Smooth muscle cell (in vitro differentiated cells): ENCODE measurements around the gene ARHGAP11A. TPM values are rescaled to one million over a fixed set of nuclear protein-coding genes. Genes with fewer than 3 reads are reported as not detected.

ENCODE experiments used
- DNase-seq: peaks from one replicate; lab custom pipeline; 2025; ENCODE audit not compliant: unreplicated experiment; lab: John Stamatoyannopoulos, UW
- H2AFZ ChIP-seq: fragments of 200-600 bp; sonication (generic); 2 replicates; pipeline ENCODE4 v1.6.0; 2016; ENCODE audit warnings: antibody characterized with exemption, low read depth, mild to moderate bottlenecking
- H3F3A ChIP-seq: fragments of 200-600 bp; sonication (generic); 2 replicates; pipeline ENCODE4 v1.6.0; 2017; ENCODE audit warnings: antibody characterized with exemption, low read depth
- H3K27ac ChIP-seq: fragments of 200-600 bp; sonication (generic); 2 replicates; pipeline ENCODE4 v1.5.1; 2016; ENCODE audit warnings: low read depth, mild to moderate bottlenecking
- H3K27me3 ChIP-seq: fragments of 200-600 bp; sonication (generic); 2 replicates; pipeline ENCODE4 v1.6.1; 2016; ENCODE audit warnings: low read depth, mild to moderate bottlenecking
- H3K36me3 ChIP-seq: fragments of 200-600 bp; sonication (generic); 2 replicates; pipeline ENCODE4 v1.5.1; 2016; ENCODE audit warnings: low read depth
- H3K4me1 ChIP-seq: fragments of 200-600 bp; sonication (generic); 2 replicates; pipeline ENCODE4 v1.5.1; 2016; ENCODE audit warnings: low read depth
- H3K4me2 ChIP-seq: fragments of 200-600 bp; sonication (generic); 2 replicates; pipeline ENCODE4 v1.6.0; 2016; ENCODE audit warnings: mild to moderate bottlenecking
- H3K4me3 ChIP-seq: fragments of 200-600 bp; sonication (generic); 2 replicates; pipeline ENCODE4 v1.5.1; 2016; ENCODE audit warnings: mild to moderate bottlenecking
- H3K79me2 ChIP-seq: fragments of 200-600 bp; sonication (generic); 2 replicates; pipeline ENCODE4 v1.6.0; 2016; ENCODE audit warnings: low read depth, mild to moderate bottlenecking
- H3K9ac ChIP-seq: fragments of 200-600 bp; sonication (generic); 2 replicates; pipeline ENCODE4 v1.6.0; 2016; ENCODE audit warnings: low read depth
- H3K9me3 ChIP-seq: fragments of 200-600 bp; sonication (generic); replicated peaks from 2 replicates; pipeline ENCODE4 v1.5.1; 2016; ENCODE audit warnings: low read depth
- H4K20me1 ChIP-seq: fragments of 200-600 bp; sonication (generic); 2 replicates; pipeline ENCODE4 v1.6.0; 2016; ENCODE audit warnings: low read depth
- WGBS: methylation state at CpG from one replicate; pipeline ENCODE4 v1.1.7; 2016; ENCODE audit warnings: low lambda C conversion rate; 5-methylcytosine and 5-hydroxymethylcytosine counted together
- polyA plus RNA-seq: library from polyadenylated mRNA; unstranded; fragments of >200 nt; fragmentation: Nextera tagmentation; extraction: Ambion mirVana; gene quantifications from 2 replicates; pipeline ENCODE4 v1.2.1, GENCODE V29; 2016
- total RNA-seq: library from RNA; depleted of rRNA; stranded (reverse); fragments of >200 nt; gene quantifications from 2 replicates; pipeline ENCODE4 v1.2.3, GENCODE V29; 2014
- TF ChIP-seq, protein P1 (sequence below): fragments of 200-600 bp; sonication (generic); IDR thresholded peaks from 2 replicates; pipeline ENCODE4 v1.5.1; 2017; ENCODE audit warnings: borderline replicate concordance, mild to moderate bottlenecking, antibody characterized with exemption; ENCODE audit not compliant: insufficient read depth, poor library complexity, severe bottlenecking

The ARHGAP11A gene
- total and polyA plus RNA-seq, 2 experiments from 2014 or later: 7.8 to 9.1 TPM

DNA sequence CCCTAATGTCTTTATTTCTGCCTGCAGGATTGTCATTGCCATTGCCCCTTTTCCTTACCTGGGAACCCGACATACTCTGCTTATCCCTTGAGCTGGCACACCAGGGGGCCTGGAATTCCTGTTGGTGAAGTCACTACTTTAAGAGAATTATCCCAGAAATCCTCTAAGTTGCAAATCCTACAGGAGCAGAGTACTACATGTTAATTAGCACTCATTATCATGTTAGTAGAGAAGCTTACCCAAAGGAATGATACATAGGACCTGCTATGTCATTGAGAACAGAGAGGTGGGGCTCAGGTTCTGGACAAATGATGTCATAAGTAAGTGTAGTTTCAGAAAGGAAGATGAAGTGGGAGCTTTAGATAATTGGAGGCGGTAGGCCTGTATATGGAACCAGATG lies 53.6 kb downstream of the ARHGAP11A start:
- H3K27me3 ChIP-seq: no peaks in the 10 kb centered on the region
- H4K20me1 ChIP-seq: no peaks in the 10 kb centered on the region
- DNase-seq: no peak
- H3K36me3 ChIP-seq: no peaks in the 10 kb centered on the region
- H3K4me2 ChIP-seq: no peak overlapping the region
- H3K4me3 ChIP-seq: no peak overlapping the region
- TF ChIP-seq, protein P1, sequence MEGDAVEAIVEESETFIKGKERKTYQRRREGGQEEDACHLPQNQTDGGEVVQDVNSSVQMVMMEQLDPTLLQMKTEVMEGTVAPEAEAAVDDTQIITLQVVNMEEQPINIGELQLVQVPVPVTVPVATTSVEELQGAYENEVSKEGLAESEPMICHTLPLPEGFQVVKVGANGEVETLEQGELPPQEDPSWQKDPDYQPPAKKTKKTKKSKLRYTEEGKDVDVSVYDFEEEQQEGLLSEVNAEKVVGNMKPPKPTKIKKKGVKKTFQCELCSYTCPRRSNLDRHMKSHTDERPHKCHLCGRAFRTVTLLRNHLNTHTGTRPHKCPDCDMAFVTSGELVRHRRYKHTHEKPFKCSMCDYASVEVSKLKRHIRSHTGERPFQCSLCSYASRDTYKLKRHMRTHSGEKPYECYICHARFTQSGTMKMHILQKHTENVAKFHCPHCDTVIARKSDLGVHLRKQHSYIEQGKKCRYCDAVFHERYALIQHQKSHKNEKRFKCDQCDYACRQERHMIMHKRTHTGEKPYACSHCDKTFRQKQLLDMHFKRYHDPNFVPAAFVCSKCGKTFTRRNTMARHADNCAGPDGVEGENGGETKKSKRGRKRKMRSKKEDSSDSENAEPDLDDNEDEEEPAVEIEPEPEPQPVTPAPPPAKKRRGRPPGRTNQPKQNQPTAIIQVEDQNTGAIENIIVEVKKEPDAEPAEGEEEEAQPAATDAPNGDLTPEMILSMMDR: no peak
- H3K79me2 ChIP-seq: no peaks in the 10 kb centered on the region
- WGBS: 46% methylated on average over 2 of the region's 2 CpGs
- H3K9ac ChIP-seq: no peak overlapping the region
- no peaks in the 10 kb centered on the region for H3K9me3 ChIP-seq
- peaks cover 17% of the 10 kb centered on the region for H3K4me1 ChIP-seq
- H2AFZ ChIP-seq: no peak overlapping the region
- H3F3A ChIP-seq: no peaks in the 10 kb centered on the region
- H3K27ac ChIP-seq: no peak overlapping the region

DNA sequence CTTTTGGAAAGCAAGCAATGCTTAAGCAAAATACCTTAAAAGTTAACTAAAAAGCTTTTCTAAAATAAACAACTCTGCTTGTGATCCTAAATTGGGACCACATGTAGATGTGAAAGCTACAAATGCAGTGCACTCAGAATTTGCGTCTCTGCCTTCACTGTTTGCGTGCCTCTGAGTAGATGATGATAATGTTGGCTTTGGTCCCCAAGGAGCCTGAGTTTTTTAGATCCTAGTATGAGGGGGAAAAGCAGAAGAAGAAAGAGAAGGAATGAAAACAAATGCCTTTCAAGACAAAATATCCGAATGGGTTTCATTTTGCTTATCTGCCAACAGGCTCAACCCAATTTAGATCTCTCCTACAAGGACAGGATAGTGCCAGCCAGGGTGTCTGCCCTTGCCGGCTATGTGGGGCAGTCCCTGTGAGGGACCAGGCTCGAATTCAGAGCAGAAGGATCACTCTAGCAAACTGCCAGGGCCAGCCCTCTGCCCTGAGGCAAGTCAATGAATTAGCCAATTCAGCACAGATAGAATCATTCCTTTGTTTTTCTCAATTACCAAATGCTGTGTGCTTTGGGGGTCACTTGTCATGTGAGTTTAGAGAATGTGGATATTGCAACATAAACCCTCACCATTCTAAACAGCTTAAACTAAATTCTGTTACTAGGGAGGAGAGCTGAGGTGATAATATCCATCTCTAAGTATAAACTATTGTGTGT lies 54.8 kb downstream of the ARHGAP11A start:
- Histone ChIP-seq H2AFZ (peak overlapping the region; percentile 82), H3K4me1 (peaks cover 13% of the 10 kb centered on the region), H3F3A (no peaks in the 10 kb centered on the region), H3K27ac (no peak overlapping the region), H3K9ac (no peak overlapping the region), H3K79me2 (no peaks in the 10 kb centered on the region), H3K27me3 (no peaks in the 10 kb centered on the region), H3K4me2 (peak overlapping the region; percentile 61), H3K4me3 (no peak overlapping the region), H3K9me3 (no peaks in the 10 kb centered on the region), H4K20me1 (no peaks in the 10 kb centered on the region), H3K36me3 (no peaks in the 10 kb centered on the region)
- DNase-seq: no peak
- 15% methylated on average over 5 of the region's 5 CpGs for WGBS
- TF ChIP-seq, protein P1: no peak

DNA sequence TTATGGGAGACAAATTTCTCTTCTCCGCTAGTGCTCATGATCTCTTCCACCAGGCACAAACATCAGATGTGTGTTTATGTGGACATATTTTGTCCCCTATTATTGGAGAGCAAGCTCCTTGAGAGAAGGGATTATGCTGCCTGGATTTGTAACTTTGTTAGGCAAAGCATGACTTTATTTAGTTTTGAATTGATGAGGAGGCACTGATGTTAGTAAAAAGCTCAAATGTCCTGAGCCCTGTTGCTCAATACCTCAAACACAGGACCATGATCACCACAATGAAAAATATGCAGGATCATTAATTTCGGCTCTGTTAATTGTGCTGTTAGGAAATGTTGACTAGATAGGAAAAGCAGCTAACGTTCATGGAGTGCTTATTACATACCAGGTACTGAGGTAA lies 55.3 kb downstream of the ARHGAP11A start:
- WGBS: 86% methylated on average over 3 of the region's 3 CpGs
- H3F3A ChIP-seq: no peaks in the 10 kb centered on the region
- TF ChIP-seq, protein P1: no peak
- H2AFZ ChIP-seq: peak overlapping the region; percentile 82
- no peak overlapping the region for H3K4me3 ChIP-seq
- H3K36me3 ChIP-seq: no peaks in the 10 kb centered on the region
- peaks cover 13% of the 10 kb centered on the region for H3K4me1 ChIP-seq
- H3K27me3 ChIP-seq: no peaks in the 10 kb centered on the region
- no peak overlapping the region for H3K27ac ChIP-seq
- DNase-seq: no peak
- H4K20me1 ChIP-seq: no peaks in the 10 kb centered on the region
- H3K9me3 ChIP-seq: no peaks in the 10 kb centered on the region
- no peak overlapping the region for H3K9ac ChIP-seq
- H3K4me2 ChIP-seq: peak overlapping the region; percentile 61
- H3K79me2 ChIP-seq: no peaks in the 10 kb centered on the region
